Inflammatory macrophage treated with lipopolysaccharide for 1 hour (primary cell): ENCODE measurements around the gene UBE2E3.
"Not testable (repeated sequence)": the region's sequence is repeated elsewhere in the genome, so short reads cannot be mapped to it uniquely, and the experiment has no call there.

Source experiments
- DNase-seq, 2 donors: peaks; one replicate each; pipeline ENCODE4 v3.0.0-alpha.2; 2020 to 2022

Gene UBE2E3

GRCh38 chr2:181077128-181077709 is 96.8 kb downstream of the UBE2E3 start:
- peak; percentile 37 to 73 for DNase-seq

- no peak for DNase-seq
Observed at GRCh38 chr2:181083140-181083539, 102.7 kb downstream of the UBE2E3 start.

GRCh38 chr2:181085734-181086133 is 105.3 kb downstream of the UBE2E3 start:
- no peak for DNase-seq

GRCh38 chr2:181091920-181092319 is 111.5 kb downstream of the UBE2E3 start:
- DNase-seq: not testable (repeated sequence)

- DNase-seq: no peak
Observed at GRCh38 chr2:181095486-181095885, 115.1 kb downstream of the UBE2E3 start.

- no peak for DNase-seq
Observed at GRCh38 chr2:181103659-181104058, 123.3 kb downstream of the UBE2E3 start.

GRCh38 chr2:181104512-181105115 is 124.2 kb downstream of the UBE2E3 start:
- peak; percentile 29 to 76 for DNase-seq

GRCh38 chr2:181105562-181105961 is 125.2 kb downstream of the UBE2E3 start:
- DNase-seq: no peak

GRCh38 chr2:181106229-181106628 is 125.8 kb downstream of the UBE2E3 start:
- no peak for DNase-seq

- peak; percentile 47 to 56 for DNase-seq
Observed at GRCh38 chr2:181106789-181107627, 126.6 kb downstream of the UBE2E3 start.

- DNase-seq: no peak
Observed at GRCh38 chr2:181107628-181107945, 127.2 kb downstream of the UBE2E3 start.

GRCh38 chr2:181111059-181111458 is 130.7 kb downstream of the UBE2E3 start:
- DNase-seq: no peak

- DNase-seq: no peak
Observed at GRCh38 chr2:181112916-181113315, 132.5 kb downstream of the UBE2E3 start.
